Gastrocnemius medialis (tissue), 4 donors: ENCODE measurements around the gene SKI. TPM values are rescaled to one million over a fixed set of nuclear protein-coding genes. Genes with fewer than 3 reads are reported as not detected.

Experiments
- ATAC-seq, 2 donors: fragments of 150-250 bp; one replicate each; pipeline ENCODE4 v1.9.1; 2016
- DNase-seq, 2 donors: peaks; one replicate each; pipeline ENCODE4 v3.0.0-alpha.2; 2019
- H3K27ac ChIP-seq, 4 donors: fragments of 200-600 bp; sonication (generic); 1 replicate in 1 of 4; 2 replicates in 3 of 4; pipeline ENCODE4 v1.5.1; 2016 to 2018; ENCODE audit warnings: mild to moderate bottlenecking in 2 of 4, moderate library complexity in 1 of 4
- H3K27me3 ChIP-seq, 3 donors: fragments of 200-600 bp; sonication (generic) in 2 of 3; 1 replicate in 1 of 3; 2 replicates in 2 of 3; pipeline versions ENCODE4 v1.5.1 to v1.6.0; 2016 to 2019; ENCODE audit warnings: mild to moderate bottlenecking in 1 of 3, moderate library complexity in 1 of 3
- H3K36me3 ChIP-seq, 2 donors: fragments of 200-600 bp; sonication (generic) in 1 of 2; one replicate each; pipeline ENCODE4 v1.5.1; 2017 to 2018
- H3K4me1 ChIP-seq, 2 donors: fragments of 200-600 bp; sonication (generic) in 1 of 2; one replicate each; pipeline ENCODE4 v1.5.1; 2016 to 2017; ENCODE audit warnings: mild to moderate bottlenecking in 2 of 2
- H3K4me3 ChIP-seq, 4 donors: fragments of 200-600 bp; sonication (generic) in 3 of 4; 1 replicate in 1 of 4; 2 replicates in 3 of 4; pipeline ENCODE4 v1.5.1; 2016 to 2019; ENCODE audit warnings: mild to moderate bottlenecking in 2 of 4
- H3K9me3 ChIP-seq, 3 donors: fragments of 200-600 bp; sonication (generic) in 2 of 3; 1 replicate in 1 of 3; 2 replicates in 2 of 3; pipeline ENCODE4 v1.5.1; 2016 to 2019
- POLR2A ChIP-seq, 2 donors: fragments of 450-650 bp; IDR thresholded peaks; one replicate each; pipeline ENCODE4 v1.6.1; 2017; ENCODE audit warnings: antibody characterized with exemption in 2 of 2, mild to moderate bottlenecking in 2 of 2, moderate library complexity in 2 of 2
- in situ Hi-C, 4 donors: fragments of 200-750 bp; cut with MboI; loops; one replicate each; pipeline versions ENCODE4 v1.15.0 to v1.8.0; 2017; ENCODE audit warnings: low sequenced_read_pairs in 4 of 4
- intact Hi-C: fragments of 100-400 bp; cut with DNase I; formaldehyde crosslinking; loops from one replicate; pipeline ENCODE4 v1.15.1; 2023; ENCODE audit warnings: low total_unique reads
- total RNA-seq, 4 donors: library from RNA; depleted of rRNA; stranded (reverse); fragments of >200 nt; gene quantifications; one replicate each; pipeline versions ENCODE4 v1.1.0 to v1.2.3, GENCODE V29; 2016
- TF ChIP-seq, protein P1 (sequence below), 5 experiments: fragments of 450-650 bp in 3 of 5; fragments of 200-600 bp in 2 of 5; sonication (generic) in 2 of 5; IDR thresholded peaks in 4 of 5; conservative IDR thresholded peaks in 1 of 5; 1 replicate in 4 of 5; 2 replicates in 1 of 5; pipeline ENCODE4 v1.5.1; 2016 to 2019; ENCODE audit warnings: antibody characterized with exemption in 5 of 5, mild to moderate bottlenecking in 3 of 5, moderate library complexity in 3 of 5

SKI gene
- total RNA-seq, 4 donors from 2014 or later = 7.8 to 32.2 (median 22.4) TPM

DNA sequence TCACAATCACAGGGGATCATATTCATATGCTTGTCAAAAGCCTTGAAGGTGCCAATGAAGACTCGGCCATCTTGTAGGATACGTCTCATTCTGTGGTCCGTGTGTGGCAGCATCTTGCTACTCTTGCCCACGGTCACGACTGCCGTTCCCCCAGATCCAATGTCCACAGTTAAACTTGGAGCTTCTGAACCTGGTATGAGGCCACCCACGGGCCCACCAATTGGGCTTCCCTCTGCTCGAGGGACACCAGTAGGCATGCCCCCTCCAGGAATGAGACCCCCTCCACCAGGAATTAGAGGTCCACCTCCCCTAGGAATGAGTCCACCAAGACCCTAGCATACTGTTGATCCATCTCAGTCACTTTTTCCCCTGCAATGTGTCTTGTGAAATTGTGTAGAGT, 123.6 kb downstream of the SKI start:
- in situ Hi-C loops (no loop called here), intact Hi-C loops (no loop called here)
- no peaks in the 10 kb centered on the region for H3K27me3 ChIP-seq
- no peak for ATAC-seq
- no peaks in the 10 kb centered on the region for H3K9me3 ChIP-seq
- no peak overlapping the region for H3K27ac ChIP-seq
- no peak overlapping the region for H3K4me3 ChIP-seq
- TF ChIP-seq POLR2A (IDR thresholded peaks at IDR 0.05) = no peak
- TF ChIP-seq, protein P1, sequence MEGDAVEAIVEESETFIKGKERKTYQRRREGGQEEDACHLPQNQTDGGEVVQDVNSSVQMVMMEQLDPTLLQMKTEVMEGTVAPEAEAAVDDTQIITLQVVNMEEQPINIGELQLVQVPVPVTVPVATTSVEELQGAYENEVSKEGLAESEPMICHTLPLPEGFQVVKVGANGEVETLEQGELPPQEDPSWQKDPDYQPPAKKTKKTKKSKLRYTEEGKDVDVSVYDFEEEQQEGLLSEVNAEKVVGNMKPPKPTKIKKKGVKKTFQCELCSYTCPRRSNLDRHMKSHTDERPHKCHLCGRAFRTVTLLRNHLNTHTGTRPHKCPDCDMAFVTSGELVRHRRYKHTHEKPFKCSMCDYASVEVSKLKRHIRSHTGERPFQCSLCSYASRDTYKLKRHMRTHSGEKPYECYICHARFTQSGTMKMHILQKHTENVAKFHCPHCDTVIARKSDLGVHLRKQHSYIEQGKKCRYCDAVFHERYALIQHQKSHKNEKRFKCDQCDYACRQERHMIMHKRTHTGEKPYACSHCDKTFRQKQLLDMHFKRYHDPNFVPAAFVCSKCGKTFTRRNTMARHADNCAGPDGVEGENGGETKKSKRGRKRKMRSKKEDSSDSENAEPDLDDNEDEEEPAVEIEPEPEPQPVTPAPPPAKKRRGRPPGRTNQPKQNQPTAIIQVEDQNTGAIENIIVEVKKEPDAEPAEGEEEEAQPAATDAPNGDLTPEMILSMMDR (IDR thresholded peaks at IDR 0.05 in 4 of 5, conservative IDR thresholded peaks at IDR 0.05 in 1 of 5) = no peak
- no peaks in the 10 kb centered on the region for H3K4me1 ChIP-seq
- H3K36me3 ChIP-seq = no peaks in the 10 kb centered on the region
- no peak for DNase-seq

DNA sequence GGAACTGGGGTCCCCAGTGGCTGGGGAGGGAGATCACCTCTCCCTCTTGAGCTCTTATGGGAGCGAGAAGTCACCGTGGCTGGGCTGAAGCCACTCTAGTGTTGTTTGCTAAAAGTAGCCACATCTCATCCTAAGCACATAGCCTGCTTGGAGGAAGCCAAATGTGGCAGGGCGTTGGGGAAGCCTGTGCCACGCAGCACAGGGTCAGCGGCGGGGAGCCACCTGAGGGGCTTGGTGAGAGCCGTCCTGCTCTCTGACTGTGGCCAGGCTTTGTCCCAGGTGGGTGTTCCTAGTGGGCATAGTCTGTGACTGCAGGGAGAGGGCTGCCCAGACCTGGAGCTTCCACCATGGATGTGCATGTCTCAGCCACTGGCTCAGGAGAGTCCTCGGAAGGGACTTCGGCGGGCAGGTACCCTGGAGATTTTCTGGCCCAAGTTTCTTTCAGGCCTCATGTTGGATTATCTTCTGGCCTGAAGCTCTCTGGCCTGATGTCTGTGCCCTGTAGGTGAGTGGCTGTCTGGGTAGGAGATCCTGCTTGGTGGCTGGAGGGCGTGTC, 124.3 kb downstream of the SKI start:
- ATAC-seq (no peak), DNase-seq (no peak)
- no peaks in the 10 kb centered on the region for H3K36me3 ChIP-seq
- TF ChIP-seq POLR2A (IDR thresholded peaks at IDR 0.05) = no peak
- TF ChIP-seq, protein P1 (IDR thresholded peaks at IDR 0.05 in 4 of 5, conservative IDR thresholded peaks at IDR 0.05 in 1 of 5) = no peak
- intact Hi-C loops = no loop called here
- H3K9me3 ChIP-seq = no peaks in the 10 kb centered on the region
- no peak overlapping the region for H3K4me3 ChIP-seq
- in situ Hi-C loops = no loop called here
- no peak overlapping the region for H3K27ac ChIP-seq
- H3K27me3 ChIP-seq = no peaks in the 10 kb centered on the region
- no peaks in the 10 kb centered on the region for H3K4me1 ChIP-seq

DNA sequence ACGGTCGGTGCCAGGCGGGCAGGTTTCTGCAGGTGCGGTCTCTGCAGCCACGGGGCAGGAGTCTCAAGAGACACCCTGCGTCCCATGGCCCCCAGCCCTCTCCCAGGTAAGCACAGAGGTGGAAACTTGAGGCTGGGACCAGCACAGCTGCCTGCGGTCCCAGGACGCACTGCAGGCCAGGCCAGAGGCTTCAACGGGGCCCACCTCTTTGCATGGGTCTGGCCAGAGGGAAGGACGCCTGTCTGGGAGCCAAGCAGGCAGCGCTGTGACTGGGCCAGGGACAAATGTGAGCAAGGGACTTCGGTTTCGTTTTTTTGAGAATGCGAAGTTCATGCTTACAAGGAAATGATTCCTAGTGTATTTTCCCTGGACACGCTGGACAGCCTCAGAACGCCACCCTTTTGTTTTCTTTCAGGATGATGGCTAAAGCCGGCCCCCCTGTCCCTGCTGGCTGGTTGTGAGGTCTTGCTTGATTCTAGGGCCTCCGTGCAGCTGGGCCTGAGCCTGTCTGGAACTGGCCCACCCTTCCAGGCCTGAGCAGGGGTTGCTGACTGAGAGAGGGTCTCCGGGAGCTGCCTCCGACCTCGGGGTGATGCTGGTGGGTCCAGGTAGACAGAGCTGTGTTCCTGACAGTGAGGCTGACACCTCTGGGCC, 124.9 kb downstream of the SKI start:
- Histone ChIP-seq H3K27ac (no peak overlapping the region), H3K4me3 (no peak overlapping the region), H3K4me1 (no peaks in the 10 kb centered on the region), H3K9me3 (no peaks in the 10 kb centered on the region), H3K36me3 (no peaks in the 10 kb centered on the region), H3K27me3 (no peaks in the 10 kb centered on the region)
- intact Hi-C loops = no loop called here
- no peak for DNase-seq
- ATAC-seq = no peak
- no peak for TF ChIP-seq POLR2A (IDR thresholded peaks at IDR 0.05)
- TF ChIP-seq, protein P1 (IDR thresholded peaks at IDR 0.05 in 4 of 5, conservative IDR thresholded peaks at IDR 0.05 in 1 of 5) = no peak
- in situ Hi-C loops = no loop called here

DNA sequence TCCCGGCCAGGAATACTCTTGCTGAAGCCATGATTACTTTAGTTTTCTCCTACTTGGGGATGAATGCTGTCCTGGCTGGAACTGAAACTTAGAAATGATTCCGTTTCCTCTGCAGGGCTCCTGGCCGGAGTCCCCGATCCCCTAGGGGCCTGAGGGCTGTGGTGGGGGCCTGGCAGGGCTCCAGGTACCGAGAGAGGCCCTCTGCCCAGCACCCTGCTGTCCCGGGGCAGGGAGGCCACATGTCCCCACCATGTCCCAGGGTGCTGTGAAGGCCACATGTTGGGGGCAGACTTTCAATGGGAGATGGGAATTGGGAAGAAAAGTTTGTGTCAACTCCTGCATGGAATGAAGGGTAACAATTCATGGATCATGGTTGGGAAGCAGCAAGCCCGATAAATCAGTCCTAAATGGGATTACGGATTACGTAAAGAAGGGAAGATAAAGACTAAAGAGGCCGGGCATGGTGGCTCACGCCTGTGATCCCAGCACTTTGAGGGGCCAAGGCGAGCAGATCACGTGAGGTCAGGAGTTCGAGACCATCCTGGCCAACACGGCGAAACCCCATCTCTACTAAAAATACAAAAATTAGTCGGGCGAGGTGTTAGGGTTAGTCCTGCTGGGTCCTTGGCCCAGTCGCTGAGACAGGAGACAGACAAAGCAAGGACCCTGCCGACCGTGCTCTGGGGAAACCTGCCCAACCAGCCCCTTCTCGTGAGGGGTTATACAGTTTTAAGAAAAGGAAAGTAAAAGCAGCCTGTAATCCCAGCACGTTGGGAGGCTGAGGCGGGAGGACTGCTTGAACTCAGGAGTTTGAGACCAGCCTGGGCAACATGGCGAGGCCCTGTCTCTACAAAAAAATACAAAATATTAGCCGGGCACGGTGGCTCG, 125.7 kb downstream of the SKI start:
- no peaks in the 10 kb centered on the region for H3K36me3 ChIP-seq
- no peak overlapping the region for H3K4me3 ChIP-seq
- H3K9me3 ChIP-seq = no peaks in the 10 kb centered on the region
- in situ Hi-C loops = no loop called here
- TF ChIP-seq POLR2A (IDR thresholded peaks at IDR 0.05) = no peak
- TF ChIP-seq, protein P1 (IDR thresholded peaks at IDR 0.05 in 4 of 5, conservative IDR thresholded peaks at IDR 0.05 in 1 of 5) = no peak
- no peak for DNase-seq
- H3K27me3 ChIP-seq = no peaks in the 10 kb centered on the region
- intact Hi-C loops = no loop called here
- no peak for ATAC-seq
- H3K4me1 ChIP-seq = no peaks in the 10 kb centered on the region
- H3K27ac ChIP-seq = no peak overlapping the region
